ENCODE data around the gene PIK3CB.
"Not testable (repeated sequence)": the region's sequence is repeated elsewhere in the genome, so short reads cannot be mapped to it uniquely, and the experiment has no call there.

- TF ChIP-seq CTCF (IDR thresholded peaks at IDR 0.05; ENCODE audit: poor library complexity); EZH2 (IDR thresholded peaks at IDR 0.05; ENCODE audit: borderline replicate concordance); EZH2phosphoT487 (IDR thresholded peaks at IDR 0.05; ENCODE audit: low read depth, severe bottlenecking, unreplicated experiment): not testable (repeated sequence)
These were observed 3.7 kb upstream of the PIK3CB start for GRCh38 chr3:138838385-138838784.

Data from hepatocyte (in vitro differentiated cells).